K562 (cell line): ENCODE data around the gene FLAD1. TPM values are rescaled to one million over a fixed set of nuclear protein-coding genes. Genes with fewer than 3 reads are reported as not detected.

ENCODE experiments used
- ATF4 ChIP-seq: fragments of 450-650 bp; formaldehyde crosslinking; IDR thresholded peaks from 2 replicates; pipeline ENCODE4 v1.4.0; 2022; ENCODE audit warnings: mild to moderate bottlenecking, moderate library complexity
- CBFA2T2 ChIP-seq: fragments of 450-650 bp; conservative IDR thresholded peaks from 2 replicates; pipeline ENCODE4 v1.6.1; 2017; ENCODE audit warnings: mild to moderate bottlenecking
- ELK3 ChIP-seq: fragments of 450-650 bp; formaldehyde crosslinking; IDR thresholded peaks from 2 replicates; pipeline ENCODE4 v1.4.0; 2020; ENCODE audit warnings: mild to moderate bottlenecking
- HNRNPK ChIP-seq: fragments of 200-400 bp; formaldehyde crosslinking; IDR thresholded peaks from one replicate; pipeline ENCODE4 v1.6.1; 2018; ENCODE audit warnings: mild to moderate bottlenecking, low read depth, low read length; ENCODE audit not compliant: poor library complexity, severe bottlenecking
- MAFF ChIP-seq: IDR thresholded peaks from 2 replicates; pipeline ENCODE4 v1.6.1; 2012; ENCODE audit warnings: low read length, improper control_type of control experiment
- MEF2A ChIP-seq: IDR thresholded peaks from 2 replicates; pipeline ENCODE4 v1.6.1; 2011; ENCODE audit warnings: low read depth, mild to moderate bottlenecking, low read length, moderate library complexity; ENCODE audit not compliant: control insufficient read depth
- MTA2 ChIP-seq: fragments of 450-650 bp; IDR thresholded peaks from 2 replicates; pipeline ENCODE4 v1.6.1; 2016; ENCODE audit warnings: low read depth
- MXD1 ChIP-seq: fragments of 250-450 bp; sonication (Bioruptor Pico); IDR thresholded peaks from 2 replicates; pipeline ENCODE4 v1.8.0; 2021; ENCODE audit warnings: borderline replicate concordance, mild to moderate bottlenecking, moderate library complexity; ENCODE audit not compliant: poor library complexity, severe bottlenecking
- MYC ChIP-seq, 2 experiments: fragments of 250-450 bp in 1 of 2; sonication (Bioruptor Pico) in 1 of 2; IDR thresholded peaks; 2 replicates each; pipeline versions ENCODE4 v1.5.1 to v1.6.1; 2012 to 2021; ENCODE audit warnings: low read depth in 2 of 2, borderline replicate concordance in 1 of 2, improper control_type of control experiment in 1 of 2, low read length in 1 of 2, mild to moderate bottlenecking in 1 of 2, moderate library complexity in 1 of 2
- NCOA6 ChIP-seq: fragments of 450-650 bp; IDR thresholded peaks from 2 replicates; pipeline ENCODE4 v1.6.1; 2017; ENCODE audit warnings: mild to moderate bottlenecking
- PTBP1 ChIP-seq: fragments of 200-400 bp; formaldehyde crosslinking; IDR thresholded peaks from 2 replicates; pipeline ENCODE4 v1.6.1; 2017; ENCODE audit warnings: low read depth, low read length
- SETDB1 ChIP-seq: IDR thresholded peaks from one replicate; pipeline ENCODE4 v1.6.1; 2012; ENCODE audit warnings: low read length, control low read depth, inconsistent platforms
- SRSF9 ChIP-seq: fragments of 200-400 bp; formaldehyde crosslinking; IDR thresholded peaks from 2 replicates; pipeline ENCODE4 v1.6.1; 2017; ENCODE audit warnings: low read depth, low read length, borderline replicate concordance
- ZNF197 ChIP-seq: fragments of 200-800 bp; sonication (Bioruptor generic); IDR thresholded peaks from 2 replicates; pipeline ENCODE4 v1.6.1; 2016; ENCODE audit warnings: low read depth, missing genetic modification characterization, missing compliant biosample characterization
- ZNF449 ChIP-seq: fragments of 250-450 bp; sonication (Bioruptor Pico); IDR thresholded peaks from 2 replicates; pipeline ENCODE4 v1.8.0; 2022; ENCODE audit warnings: moderate library complexity, mild to moderate bottlenecking, inconsistent platforms
- ZNF740 ChIP-seq, 3 experiments: fragments of 200-800 bp in 1 of 3; sonication (Bioruptor generic) in 1 of 3; sonication (generic) in 1 of 3; formaldehyde crosslinking in 1 of 3; IDR thresholded peaks; 2 replicates each; pipeline versions ENCODE4 v1.6.1 to v1.8.0; 2016 to 2022; ENCODE audit warnings: mild to moderate bottlenecking in 2 of 3, missing compliant biosample characterization in 2 of 3, missing genetic modification characterization in 2 of 3, missing genetic modification reagents in 1 of 3
- polyA plus RNA-seq, 8 experiments: library from polyadenylated mRNA; depleted of rRNA in 4 of 8; stranded (reverse) in 5 of 8; unstranded in 3 of 8; fragments of >200 nt; fragmentation: Nextera tagmentation in 2 of 8; fragmentation: Illumina TruSeq in 1 of 8; extraction: Ambion mirVana in 2 of 8; extraction: Trizol in 1 of 8; gene quantifications; 2 replicates each; pipeline versions ENCODE4 v1.2.1 to v1.2.3, GENCODE V29; 2011 to 2014; ENCODE audit warnings: inconsistent platforms in 1 of 8, missing spikeins in 1 of 8
- total RNA-seq, 7 experiments: library from RNA; depleted of rRNA in 6 of 7; stranded (reverse); fragments of >200 nt in 6 of 7; fragmentation: Illumina TruSeq in 2 of 7; extraction: Trizol in 2 of 7; gene quantifications; 2 replicates each; pipeline versions ENCODE4 v1.2.1 to v1.2.3, GENCODE V29; 2011 to 2021; ENCODE audit warnings: low replicate concordance in 1 of 7

The FLAD1 gene
- total and polyA plus RNA-seq, 9 of the 15 experiments (the other 6 are each of a cell fraction or from before 2014, with no cell fraction given), result 24.9 to 85.8 (median 67.0) TPM

- TF ChIP-seq MEF2A, result no peak
- TF ChIP-seq MAFF, result no peak
- no peak for TF ChIP-seq ATF4 (CRISPR knock-in tag)
- no peak for TF ChIP-seq ELK3 (CRISPR knock-in tag)
- no peak for TF ChIP-seq ZNF449
- TF ChIP-seq SETDB1, result no peak
- no peak for TF ChIP-seq MTA2
- TF ChIP-seq MYC (IDR thresholded peaks at IDR 0.05; ENCODE audit: low read depth, low read length), result 0 out of 2 replicates have a peak, but pooled peaks have one; percentile 37
- no peak; the same call in 1 of the 2 replicates for TF ChIP-seq MYC (CRISPR knock-in tag; IDR thresholded peaks at IDR 0.05; ENCODE audit: borderline replicate concordance, low read depth)
- TF ChIP-seq NCOA6, result no peak
- TF ChIP-seq ZNF740 (CRISPR knock-in tag; IDR thresholded peaks at IDR 0.05), result no peak
- no peak for TF ChIP-seq ZNF740 (tag; IDR thresholded peaks at IDR 0.05)
- no peak for TF ChIP-seq ZNF197 (CRISPR knock-in tag)
- no peak for TF ChIP-seq MXD1 (CRISPR knock-in tag)
- no peak for TF ChIP-seq CBFA2T2
- no peak for TF ChIP-seq PTBP1
- TF ChIP-seq SRSF9, result no peak
- TF ChIP-seq HNRNPK, result no peak
Observed at GRCh38 chr1:154974808-154975408, 8.2 kb upstream of the FLAD1 start (continued).
